Small intestine (tissue), 7 donors: ENCODE results near the gene RBAK. TPM values are rescaled to one million over a fixed set of nuclear protein-coding genes. Genes with fewer than 3 reads are reported as not detected.
"Not testable (repeated sequence)": the region's sequence is repeated elsewhere in the genome, so short reads cannot be mapped to it uniquely, and the experiment has no call there.

Source experiments
- DNase-seq, 2 donors: peaks; one replicate each; pipeline versions ENCODE4 v3.0.0 to v3.0.0-alpha.2; 2013
- FAIRE-seq: peaks from 2 replicates; lab custom pipeline; 2012; peaks lifted over from hg19 to GRCh38; lab: Jason Lieb, UNC
- H3K27ac ChIP-seq, 3 donors: one replicate each; pipeline ENCODE4 v1.5.1; 2013; ENCODE audit warnings: low read length in 2 of 3, mild to moderate bottlenecking in 2 of 3, control low read depth in 1 of 3, inconsistent platforms in 1 of 3, low read depth in 1 of 3, moderate library complexity in 1 of 3
- H3K27me3 ChIP-seq, 3 donors: one replicate each; pipeline ENCODE4 v1.6.1; 2013; ENCODE audit warnings: low read length in 3 of 3, inconsistent platforms in 1 of 3; ENCODE audit not compliant: control insufficient read depth in 3 of 3, insufficient read depth in 3 of 3
- H3K36me3 ChIP-seq, 3 donors: one replicate each; pipeline ENCODE4 v1.6.1; 2013; ENCODE audit warnings: low read length in 3 of 3, inconsistent platforms in 1 of 3, low read depth in 1 of 3, mild to moderate bottlenecking in 1 of 3, moderate library complexity in 1 of 3; ENCODE audit not compliant: control insufficient read depth in 3 of 3, insufficient read depth in 2 of 3
- H3K4me1 ChIP-seq, 3 donors: one replicate each; pipeline ENCODE4 v1.6.1; 2013; ENCODE audit warnings: low read length in 2 of 3, inconsistent platforms in 1 of 3, low read depth in 1 of 3, mild to moderate bottlenecking in 1 of 3, moderate library complexity in 1 of 3; ENCODE audit not compliant: control insufficient read depth in 3 of 3, insufficient read depth in 2 of 3
- H3K4me3 ChIP-seq, 3 donors: one replicate each; pipeline ENCODE4 v1.5.1; 2013; ENCODE audit warnings: low read length in 3 of 3, control low read depth in 1 of 3, inconsistent platforms in 1 of 3, low read depth in 1 of 3, mild to moderate bottlenecking in 1 of 3, moderate library complexity in 1 of 3
- H3K9me3 ChIP-seq, 2 donors: one replicate each; pipeline ENCODE4 v1.6.1; 2013; ENCODE audit warnings: low read depth in 1 of 2, low read length in 1 of 2; ENCODE audit not compliant: control insufficient read depth in 2 of 2, insufficient read depth in 1 of 2
- WGBS, 3 donors: extraction: QIAGEN DNeasy Blood & Tissue Kit; methylation state at CpG; one replicate each; pipeline ENCODE4 v1.1.7; 2013; 5-methylcytosine and 5-hydroxymethylcytosine counted together
- polyA plus RNA-seq, 4 donors: library from polyadenylated mRNA; stranded (reverse) in 3 of 4; unstranded in 1 of 4; fragments of 200-250 nt in 3 of 4; fragments of 120-200 nt in 1 of 4; gene quantifications; one replicate each; pipeline versions ENCODE4 v1.2.1 to v1.2.3, GENCODE V29; 2013
- donor health status: healthy with polysubstance abuse.
- donor health status: control.
- donor health status: control.
- donor health status: Bipolar disorder and iron deficiency.
- donor health status: healthy.

Gene RBAK
- polyA plus RNA-seq, 4 donors = 2.2 to 14.1 (median 3.5) TPM

GRCh38 chr7:5082806-5083205 lies 37.1 kb downstream of the RBAK start:
- H3K9me3 ChIP-seq = peaks cover 0 to 2% of the 10 kb centered on the region in 2 donors
- FAIRE-seq = no peak

GRCh38 chr7:5083311-5083711 lies 37.7 kb downstream of the RBAK start:
- H3K4me1 ChIP-seq = no peaks in the 10 kb centered on the region
- no peak for FAIRE-seq
- no peak overlapping the region for H3K27ac ChIP-seq
- DNase-seq = no peak
- no peak overlapping the region for H3K4me3 ChIP-seq
- no peaks in the 10 kb centered on the region for H3K36me3 ChIP-seq
- peaks cover 0 to 2% of the 10 kb centered on the region in 2 donors for H3K9me3 ChIP-seq
- H3K27me3 ChIP-seq = peaks cover 0 to 4% (median 2%) of the 10 kb centered on the region in 3 donors
- WGBS, 3 donors = 86 to 90% (median 89%) methylated on average over 24 of the region's 24 CpGs

More at GRCh38 chr7:5082806-5083205, 37.1 kb downstream of the RBAK start:
- 11 to 39% (median 19%) methylated on average over 7 of the region's 7 CpGs for WGBS, 3 donors
- Histone ChIP-seq H3K27me3 (peaks cover 0 to 4% (median 0%) of the 10 kb centered on the region in 3 donors), H3K4me1 (no peaks in the 10 kb centered on the region), H3K4me3 (no peak overlapping the region), H3K36me3 (no peaks in the 10 kb centered on the region), H3K27ac (no peak overlapping the region)
- DNase-seq = no peak

GRCh38 chr7:5086256-5086655 lies 40.6 kb downstream of the RBAK start:
- H3K27ac ChIP-seq = no peak overlapping the region
- no peak for FAIRE-seq
- no peak for DNase-seq
- H3K9me3 ChIP-seq = no peaks in the 10 kb centered on the region
- no peaks in the 10 kb centered on the region for H3K36me3 ChIP-seq
- H3K4me1 ChIP-seq = no peaks in the 10 kb centered on the region
- no peak overlapping the region for H3K4me3 ChIP-seq
- 78 to 79% (median 79%) methylated on average over 7 to 9 of the region's 9 CpGs for WGBS, 3 donors
- peaks cover 0 to 4% (median 2%) of the 10 kb centered on the region in 3 donors for H3K27me3 ChIP-seq

- H3K4me1 ChIP-seq, H3K9me3 ChIP-seq, H3K4me3 ChIP-seq, H3K27me3 ChIP-seq, H3K27ac ChIP-seq, FAIRE-seq, H3K36me3 ChIP-seq: not testable (repeated sequence)
- WGBS, 3 donors = 63 to 75% (median 72%) methylated on average over 11 to 12 of the region's 12 CpGs
- peak; percentile 35 to 50 for DNase-seq
Measured at GRCh38 chr7:5088228-5088833, 42.7 kb downstream of the RBAK start.

GRCh38 chr7:5088906-5089305 lies 43.2 kb downstream of the RBAK start:
- H3K27ac ChIP-seq = no peak overlapping the region
- H3K36me3 ChIP-seq = no peaks in the 10 kb centered on the region
- H3K27me3 ChIP-seq = peaks cover 0 to 4% (median 2%) of the 10 kb centered on the region in 3 donors
- peaks cover 0 to 11% of the 10 kb centered on the region in 2 donors for H3K9me3 ChIP-seq
- no peak for FAIRE-seq
- DNase-seq = no peak
- H3K4me1 ChIP-seq = no peaks in the 10 kb centered on the region
- 74 to 78% (median 78%) methylated on average over 8 of the region's 8 CpGs for WGBS, 3 donors
- no peak overlapping the region for H3K4me3 ChIP-seq

GRCh38 chr7:5093948-5094347 lies 48.3 kb downstream of the RBAK start:
- H3K27me3 ChIP-seq = peaks cover 0 to 1% (median 0%) of the 10 kb centered on the region in 3 donors

GRCh38 chr7:5094641-5095040 lies 49.0 kb downstream of the RBAK start:
- H3K9me3 ChIP-seq = peaks cover 0 to 32% of the 10 kb centered on the region in 2 donors
- H3K4me1 ChIP-seq = no peaks in the 10 kb centered on the region
- WGBS, 3 donors = 79 to 88% (median 86%) methylated on average over 2 of the region's 2 CpGs
- H3K4me3 ChIP-seq = no peak overlapping the region
- peaks cover 0 to 1% (median 0%) of the 10 kb centered on the region in 3 donors for H3K27me3 ChIP-seq
- FAIRE-seq (no peak), DNase-seq (no peak)
- H3K36me3 ChIP-seq = no peaks in the 10 kb centered on the region
- H3K27ac ChIP-seq = no peak overlapping the region

More at GRCh38 chr7:5093948-5094347, 48.3 kb downstream of the RBAK start:
- Histone ChIP-seq H3K9me3 (peaks cover 0 to 32% of the 10 kb centered on the region in 2 donors), H3K4me1 (no peaks in the 10 kb centered on the region), H3K4me3 (no peak overlapping the region), H3K27ac (no peak overlapping the region), H3K36me3 (no peaks in the 10 kb centered on the region)
- 65 to 82% (median 69%) methylated on average over 5 of the region's 5 CpGs for WGBS, 3 donors
- no peak for DNase-seq
- no peak for FAIRE-seq

- Histone ChIP-seq H3K36me3 (no peaks in the 10 kb centered on the region), H3K27ac (no peak overlapping the region), H3K4me1 (no peaks in the 10 kb centered on the region), H3K27me3 (no peaks in the 10 kb centered on the region), H3K9me3 (no peaks in the 10 kb centered on the region), H3K4me3 (no peak overlapping the region)
- DNase-seq (no peak), FAIRE-seq (no peak)
- 53 to 64% (median 59%) methylated on average over 7 of the region's 7 CpGs for WGBS, 3 donors
Measured at GRCh38 chr7:5116359-5116758, 70.7 kb downstream of the RBAK start.
